HEK293 (cell line): ENCODE measurements around the gene CTIF.

Source experiments
- CTCF ChIA-PET: fragments of 350-600 bp; formaldehyde crosslinking; extraction: SDS; loops from one replicate; lab custom pipeline; 2021; ENCODE audit warnings: antibody characterized with exemption; lab: Yijun Ruan, JAX
- POLR2A ChIA-PET: fragments of 300-600 bp; formaldehyde crosslinking; extraction: SDS; loops from one replicate; lab custom pipeline; 2020; ENCODE audit warnings: antibody characterized with exemption, inconsistent platforms; lab: Yijun Ruan, JAX
- H3K27ac ChIP-seq: fragments of 200-500 bp; sonication (Bioruptor generic); 2 replicates; pipeline ENCODE4 v1.5.1; 2014; ENCODE audit warnings: low read depth, low read length, control low read depth, inconsistent platforms; ENCODE audit errors: extremely low read depth
- H3K36me3 ChIP-seq, 2 experiments: fragments of 200-500 bp in 1 of 2; sonication (Bioruptor generic) in 1 of 2; 1 replicate in 1 of 2; 2 replicates in 1 of 2; pipeline ENCODE4 v1.5.1; 2014 to 2017; ENCODE audit warnings: inconsistent platforms in 2 of 2, low read length in 2 of 2; ENCODE audit not compliant: control insufficient read depth in 2 of 2, insufficient read depth in 1 of 2
- H3K4me1 ChIP-seq: fragments of 200-500 bp; sonication (Bioruptor generic); 2 replicates; pipeline ENCODE4 v1.5.1; 2014; ENCODE audit warnings: mild to moderate bottlenecking, low read length, inconsistent platforms; ENCODE audit not compliant: control insufficient read depth, insufficient read depth
- H3K4me3 ChIP-seq: 2 replicates; pipeline ENCODE4 v1.5.1; 2011; ENCODE audit warnings: low read depth, mild to moderate bottlenecking, control low read depth, low read length, moderate library complexity
- H3K9me3 ChIP-seq: fragments of 200-500 bp; sonication (Bioruptor generic); 2 replicates; pipeline ENCODE4 v1.5.1; 2014; ENCODE audit warnings: low read depth, low read length, inconsistent platforms; ENCODE audit not compliant: control insufficient read depth, insufficient read depth
- KLF10 ChIP-seq: fragments of 450-650 bp; IDR thresholded peaks from 2 replicates; pipeline ENCODE4 v1.5.1; 2018; ENCODE audit warnings: missing biosample characterization, mild to moderate bottlenecking, missing genetic modification characterization
- MEIS1 ChIP-seq: sonication (generic); formaldehyde crosslinking; IDR thresholded peaks from 2 replicates; pipeline ENCODE4 v1.8.1; 2022; ENCODE audit warnings: missing genetic modification reagents, mild to moderate bottlenecking, borderline replicate concordance
- MYNN ChIP-seq: fragments of 450-650 bp; formaldehyde crosslinking; IDR thresholded peaks from 2 replicates; pipeline ENCODE4 v1.5.1; 2016; ENCODE audit warnings: missing biosample characterization, missing genetic modification characterization, borderline replicate concordance
- PATZ1 ChIP-seq: fragments of 450-650 bp; formaldehyde crosslinking; IDR thresholded peaks from 2 replicates; pipeline ENCODE4 v1.5.1; 2016; ENCODE audit warnings: missing biosample characterization, missing genetic modification characterization
- SP7 ChIP-seq: fragments of 450-650 bp; formaldehyde crosslinking; IDR thresholded peaks from 2 replicates; pipeline ENCODE4 v1.5.1; 2016; ENCODE audit warnings: missing biosample characterization, missing genetic modification characterization
- TRIM28 ChIP-seq: IDR thresholded peaks from 2 replicates; pipeline ENCODE4 v1.6.1; 2011; ENCODE audit warnings: low read length, control low read depth, borderline replicate concordance
- ZNF175 ChIP-seq: fragments of 450-650 bp; formaldehyde crosslinking; IDR thresholded peaks from 2 replicates; pipeline ENCODE4 v1.5.1; 2016; ENCODE audit warnings: missing biosample characterization, missing genetic modification characterization
- ZNF449 ChIP-seq: fragments of 450-650 bp; formaldehyde crosslinking; IDR thresholded peaks from 2 replicates; pipeline ENCODE4 v1.5.1; 2017; ENCODE audit warnings: missing biosample characterization, mild to moderate bottlenecking, missing genetic modification characterization, moderate library complexity
- ZNF514 ChIP-seq: fragments of 450-650 bp; formaldehyde crosslinking; IDR thresholded peaks from 2 replicates; pipeline ENCODE4 v1.5.1; 2016; ENCODE audit warnings: missing biosample characterization, missing genetic modification characterization
- ZNF544 ChIP-seq: fragments of 450-650 bp; formaldehyde crosslinking; IDR thresholded peaks from 2 replicates; pipeline ENCODE4 v1.5.0; 2017; ENCODE audit warnings: missing biosample characterization, missing genetic modification characterization
- ZNF558 ChIP-seq: fragments of 450-650 bp; formaldehyde crosslinking; IDR thresholded peaks from 2 replicates; pipeline ENCODE4 v1.5.1; 2016; ENCODE audit warnings: missing biosample characterization, missing genetic modification characterization
- ZNF580 ChIP-seq: fragments of 450-650 bp; formaldehyde crosslinking; IDR thresholded peaks from 2 replicates; pipeline ENCODE4 v1.5.1; 2016; ENCODE audit warnings: missing biosample characterization, missing genetic modification characterization
- ZNF629 ChIP-seq: fragments of 450-650 bp; formaldehyde crosslinking; IDR thresholded peaks from 2 replicates; pipeline ENCODE4 v1.5.1; 2017; ENCODE audit warnings: missing biosample characterization, missing genetic modification characterization
- ZNF791 ChIP-seq: fragments of 450-650 bp; formaldehyde crosslinking; IDR thresholded peaks from 2 replicates; pipeline ENCODE4 v1.5.1; 2016; ENCODE audit warnings: missing biosample characterization, missing genetic modification characterization
- TF ChIP-seq, protein P1 (sequence below): fragments of 450-650 bp; formaldehyde crosslinking; IDR thresholded peaks from 2 replicates; pipeline ENCODE4 v1.5.1; 2016; ENCODE audit warnings: missing biosample characterization, missing genetic modification characterization, borderline replicate concordance
- TF ChIP-seq, protein P2 (sequence below): fragments of 450-650 bp; formaldehyde crosslinking; IDR thresholded peaks from 2 replicates; pipeline ENCODE4 v1.5.1; 2017; ENCODE audit warnings: missing biosample characterization, missing genetic modification characterization
- TF ChIP-seq, protein P3 (sequence below): fragments of 450-650 bp; formaldehyde crosslinking; IDR thresholded peaks from 2 replicates; pipeline ENCODE4 v1.5.1; 2016; ENCODE audit warnings: missing biosample characterization, missing genetic modification characterization
- TF ChIP-seq, protein P4 (sequence below): fragments of 450-650 bp; formaldehyde crosslinking; IDR thresholded peaks from 2 replicates; pipeline ENCODE4 v1.5.1; 2016; ENCODE audit warnings: missing biosample characterization, missing genetic modification characterization
- TF ChIP-seq, protein P5 (sequence below): fragments of 450-650 bp; formaldehyde crosslinking; conservative IDR thresholded peaks from 2 replicates; pipeline ENCODE4 v1.5.1; 2016; ENCODE audit warnings: low read depth, missing biosample characterization, missing genetic modification characterization

The CTIF gene

GRCh38 chr18:48589797-48590519 is 51.1 kb downstream of the CTIF start:
- Histone ChIP-seq H3K36me3 (no peaks in the 10 kb centered on the region), H3K9me3 (no peaks in the 10 kb centered on the region), H3K4me1 (no peaks in the 10 kb centered on the region; the same call in 1 of the 2 replicates), H3K27ac (no peak overlapping the region), H3K4me3 (no peak overlapping the region)
- TF ChIP-seq ZNF544 (tag by site-specific recombination) (no peak), ZNF175 (tag by site-specific recombination) (no peak), MYNN (tag by site-specific recombination) (no peak), MEIS1 (no peak), ZNF449 (tag by site-specific recombination) (no peak), ZNF558 (tag by site-specific recombination) (no peak), KLF10 (tag by site-specific recombination) (no peak)
- ChIA-PET POLR2A (no interaction called here), CTCF (no interaction called here)

DNA sequence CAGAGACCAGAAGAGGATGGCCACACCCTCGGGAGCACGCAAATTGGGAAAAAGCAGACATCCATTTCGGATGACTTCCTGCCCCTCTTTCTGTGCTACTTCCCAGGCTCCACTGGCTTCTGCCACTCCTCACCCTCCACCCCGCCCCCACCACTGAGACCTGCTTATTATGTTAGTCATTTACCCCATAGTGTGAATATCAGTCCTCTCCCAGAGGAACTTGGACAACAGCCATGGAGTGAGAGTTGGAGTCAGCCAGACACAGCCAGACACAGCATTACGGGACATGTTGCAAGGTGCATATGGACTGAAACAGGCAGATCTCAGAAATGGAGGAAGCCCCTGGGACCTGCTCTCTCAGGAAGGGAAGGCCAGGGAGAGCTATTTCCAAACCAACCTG is 51.8 kb downstream of the CTIF start:
- Histone ChIP-seq H3K4me3 (no peak overlapping the region), H3K4me1 (no peaks in the 10 kb centered on the region; the same call in 1 of the 2 replicates), H3K36me3 (no peaks in the 10 kb centered on the region; a peak in 1 of 3 replicates), H3K9me3 (no peaks in the 10 kb centered on the region), H3K27ac (no peak overlapping the region)
- POLR2A ChIA-PET = no interaction called here
- CTCF ChIA-PET = interaction anchor here (0.6 kb wide), 1 partner anchor 1027 kb away, joined by 3 read pairs; no protein-coding TSS in a partner anchor
- TF ChIP-seq ZNF629 = no peak
- peak; percentile 76 for TF ChIP-seq SP7 (tag by site-specific recombination)
- no peak for TF ChIP-seq TRIM28
- TF ChIP-seq, protein P1, sequence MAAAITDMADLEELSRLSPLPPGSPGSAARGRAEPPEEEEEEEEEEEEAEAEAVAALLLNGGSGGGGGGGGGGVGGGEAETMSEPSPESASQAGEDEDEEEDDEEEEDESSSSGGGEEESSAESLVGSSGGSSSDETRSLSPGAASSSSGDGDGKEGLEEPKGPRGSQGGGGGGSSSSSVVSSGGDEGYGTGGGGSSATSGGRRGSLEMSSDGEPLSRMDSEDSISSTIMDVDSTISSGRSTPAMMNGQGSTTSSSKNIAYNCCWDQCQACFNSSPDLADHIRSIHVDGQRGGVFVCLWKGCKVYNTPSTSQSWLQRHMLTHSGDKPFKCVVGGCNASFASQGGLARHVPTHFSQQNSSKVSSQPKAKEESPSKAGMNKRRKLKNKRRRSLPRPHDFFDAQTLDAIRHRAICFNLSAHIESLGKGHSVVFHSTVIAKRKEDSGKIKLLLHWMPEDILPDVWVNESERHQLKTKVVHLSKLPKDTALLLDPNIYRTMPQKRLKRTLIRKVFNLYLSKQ (tag by site-specific recombination) = no peak
- TF ChIP-seq, protein P2, sequence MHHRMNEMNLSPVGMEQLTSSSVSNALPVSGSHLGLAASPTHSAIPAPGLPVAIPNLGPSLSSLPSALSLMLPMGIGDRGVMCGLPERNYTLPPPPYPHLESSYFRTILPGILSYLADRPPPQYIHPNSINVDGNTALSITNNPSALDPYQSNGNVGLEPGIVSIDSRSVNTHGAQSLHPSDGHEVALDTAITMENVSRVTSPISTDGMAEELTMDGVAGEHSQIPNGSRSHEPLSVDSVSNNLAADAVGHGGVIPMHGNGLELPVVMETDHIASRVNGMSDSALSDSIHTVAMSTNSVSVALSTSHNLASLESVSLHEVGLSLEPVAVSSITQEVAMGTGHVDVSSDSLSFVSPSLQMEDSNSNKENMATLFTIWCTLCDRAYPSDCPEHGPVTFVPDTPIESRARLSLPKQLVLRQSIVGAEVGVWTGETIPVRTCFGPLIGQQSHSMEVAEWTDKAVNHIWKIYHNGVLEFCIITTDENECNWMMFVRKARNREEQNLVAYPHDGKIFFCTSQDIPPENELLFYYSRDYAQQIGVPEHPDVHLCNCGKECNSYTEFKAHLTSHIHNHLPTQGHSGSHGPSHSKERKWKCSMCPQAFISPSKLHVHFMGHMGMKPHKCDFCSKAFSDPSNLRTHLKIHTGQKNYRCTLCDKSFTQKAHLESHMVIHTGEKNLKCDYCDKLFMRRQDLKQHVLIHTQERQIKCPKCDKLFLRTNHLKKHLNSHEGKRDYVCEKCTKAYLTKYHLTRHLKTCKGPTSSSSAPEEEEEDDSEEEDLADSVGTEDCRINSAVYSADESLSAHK = no peak
- no peak for TF ChIP-seq ZNF580
- TF ChIP-seq, protein P3, sequence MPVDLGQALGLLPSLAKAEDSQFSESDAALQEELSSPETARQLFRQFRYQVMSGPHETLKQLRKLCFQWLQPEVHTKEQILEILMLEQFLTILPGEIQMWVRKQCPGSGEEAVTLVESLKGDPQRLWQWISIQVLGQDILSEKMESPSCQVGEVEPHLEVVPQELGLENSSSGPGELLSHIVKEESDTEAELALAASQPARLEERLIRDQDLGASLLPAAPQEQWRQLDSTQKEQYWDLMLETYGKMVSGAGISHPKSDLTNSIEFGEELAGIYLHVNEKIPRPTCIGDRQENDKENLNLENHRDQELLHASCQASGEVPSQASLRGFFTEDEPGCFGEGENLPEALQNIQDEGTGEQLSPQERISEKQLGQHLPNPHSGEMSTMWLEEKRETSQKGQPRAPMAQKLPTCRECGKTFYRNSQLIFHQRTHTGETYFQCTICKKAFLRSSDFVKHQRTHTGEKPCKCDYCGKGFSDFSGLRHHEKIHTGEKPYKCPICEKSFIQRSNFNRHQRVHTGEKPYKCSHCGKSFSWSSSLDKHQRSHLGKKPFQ = peak; percentile 69; the same call in 1 of the 2 replicates
- TF ChIP-seq, protein P4, sequence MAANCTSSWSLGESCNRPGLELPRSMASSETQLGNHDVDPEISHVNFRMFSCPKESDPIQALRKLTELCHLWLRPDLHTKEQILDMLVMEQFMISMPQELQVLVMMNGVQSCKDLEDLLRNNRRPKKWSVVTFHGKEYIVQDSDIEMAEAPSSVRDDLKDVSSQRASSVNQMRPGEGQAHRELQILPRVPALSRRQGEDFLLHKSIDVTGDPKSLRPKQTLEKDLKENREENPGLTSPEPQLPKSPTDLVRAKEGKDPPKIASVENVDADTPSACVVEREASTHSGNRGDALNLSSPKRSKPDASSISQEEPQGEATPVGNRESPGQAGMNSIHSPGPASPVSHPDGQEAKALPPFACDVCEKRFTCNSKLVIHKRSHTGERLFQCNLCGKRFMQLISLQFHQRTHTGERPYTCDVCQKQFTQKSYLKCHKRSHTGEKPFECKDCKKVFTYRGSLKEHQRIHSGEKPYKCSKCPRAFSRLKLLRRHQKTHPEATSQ = no peak
- TF ChIP-seq PATZ1 (tag by site-specific recombination) = no peak
- TF ChIP-seq ZNF514 (tag by site-specific recombination) = no peak
- TF ChIP-seq, protein P5, sequence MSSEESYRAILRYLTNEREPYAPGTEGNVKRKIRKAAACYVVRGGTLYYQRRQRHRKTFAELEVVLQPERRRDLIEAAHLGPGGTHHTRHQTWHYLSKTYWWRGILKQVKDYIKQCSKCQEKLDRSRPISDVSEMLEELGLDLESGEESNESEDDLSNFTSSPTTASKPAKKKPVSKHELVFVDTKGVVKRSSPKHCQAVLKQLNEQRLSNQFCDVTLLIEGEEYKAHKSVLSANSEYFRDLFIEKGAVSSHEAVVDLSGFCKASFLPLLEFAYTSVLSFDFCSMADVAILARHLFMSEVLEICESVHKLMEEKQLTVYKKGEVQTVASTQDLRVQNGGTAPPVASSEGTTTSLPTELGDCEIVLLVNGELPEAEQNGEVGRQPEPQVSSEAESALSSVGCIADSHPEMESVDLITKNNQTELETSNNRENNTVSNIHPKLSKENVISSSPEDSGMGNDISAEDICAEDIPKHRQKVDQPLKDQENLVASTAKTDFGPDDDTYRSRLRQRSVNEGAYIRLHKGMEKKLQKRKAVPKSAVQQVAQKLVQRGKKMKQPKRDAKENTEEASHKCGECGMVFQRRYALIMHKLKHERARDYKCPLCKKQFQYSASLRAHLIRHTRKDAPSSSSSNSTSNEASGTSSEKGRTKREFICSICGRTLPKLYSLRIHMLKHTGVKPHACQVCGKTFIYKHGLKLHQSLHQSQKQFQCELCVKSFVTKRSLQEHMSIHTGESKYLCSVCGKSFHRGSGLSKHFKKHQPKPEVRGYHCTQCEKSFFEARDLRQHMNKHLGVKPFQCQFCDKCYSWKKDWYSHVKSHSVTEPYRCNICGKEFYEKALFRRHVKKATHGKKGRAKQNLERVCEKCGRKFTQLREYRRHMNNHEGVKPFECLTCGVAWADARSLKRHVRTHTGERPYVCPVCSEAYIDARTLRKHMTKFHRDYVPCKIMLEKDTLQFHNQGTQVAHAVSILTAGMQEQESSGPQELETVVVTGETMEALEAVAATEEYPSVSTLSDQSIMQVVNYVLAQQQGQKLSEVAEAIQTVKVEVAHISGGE (tag by site-specific recombination) = no peak
- TF ChIP-seq ZNF791 = no peak
